ENCODE data around the gene DNAJC3.
"Not testable (repeated sequence)": the region's sequence is repeated elsewhere in the genome, so short reads cannot be mapped to it uniquely, and the experiment has no call there.

DNAJC3 gene

DNA sequence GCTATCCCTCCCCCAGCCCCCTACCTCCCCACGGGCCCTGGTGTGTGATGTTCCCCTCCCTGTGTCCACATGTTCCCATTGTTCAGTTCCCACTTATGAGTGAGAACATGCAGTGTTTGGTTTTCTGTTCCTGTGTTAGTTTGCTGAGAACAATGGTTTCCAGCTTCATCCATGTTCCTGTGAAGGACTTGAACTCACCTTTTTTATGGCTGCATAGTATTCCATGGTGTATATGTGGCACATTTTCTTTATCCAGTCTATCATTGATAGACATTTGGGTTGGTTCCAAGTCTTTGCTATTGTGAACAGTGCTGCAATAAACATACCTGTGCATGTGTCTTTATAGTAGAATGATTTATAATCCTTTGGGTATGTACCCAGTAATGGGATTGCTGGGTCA lies 105.0 kb downstream of the DNAJC3 start:
- not testable (repeated sequence) for DNase-seq (ENCODE audit: low spot score)

DNA sequence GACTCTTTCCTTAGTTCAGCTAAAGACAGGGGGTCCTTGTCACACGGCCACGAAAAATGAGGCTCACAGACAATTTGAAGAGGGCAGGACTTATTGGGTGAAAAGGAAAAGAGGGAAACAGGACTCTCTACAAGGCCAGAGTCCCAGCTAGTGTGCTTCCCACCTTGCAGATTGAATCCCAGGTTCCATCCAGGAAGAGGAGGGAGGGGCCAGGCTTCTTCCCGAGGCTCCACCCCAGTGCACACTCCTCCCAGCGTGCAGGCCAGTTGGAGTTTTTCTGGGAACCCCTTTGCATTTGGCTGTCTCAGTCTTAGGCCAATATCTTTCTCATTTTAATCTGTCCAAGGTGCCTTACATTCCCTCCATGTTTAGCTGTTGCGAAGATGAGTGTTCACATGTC lies 106.8 kb downstream of the DNAJC3 start:
- no peak for DNase-seq (ENCODE audit: low spot score)

DNA sequence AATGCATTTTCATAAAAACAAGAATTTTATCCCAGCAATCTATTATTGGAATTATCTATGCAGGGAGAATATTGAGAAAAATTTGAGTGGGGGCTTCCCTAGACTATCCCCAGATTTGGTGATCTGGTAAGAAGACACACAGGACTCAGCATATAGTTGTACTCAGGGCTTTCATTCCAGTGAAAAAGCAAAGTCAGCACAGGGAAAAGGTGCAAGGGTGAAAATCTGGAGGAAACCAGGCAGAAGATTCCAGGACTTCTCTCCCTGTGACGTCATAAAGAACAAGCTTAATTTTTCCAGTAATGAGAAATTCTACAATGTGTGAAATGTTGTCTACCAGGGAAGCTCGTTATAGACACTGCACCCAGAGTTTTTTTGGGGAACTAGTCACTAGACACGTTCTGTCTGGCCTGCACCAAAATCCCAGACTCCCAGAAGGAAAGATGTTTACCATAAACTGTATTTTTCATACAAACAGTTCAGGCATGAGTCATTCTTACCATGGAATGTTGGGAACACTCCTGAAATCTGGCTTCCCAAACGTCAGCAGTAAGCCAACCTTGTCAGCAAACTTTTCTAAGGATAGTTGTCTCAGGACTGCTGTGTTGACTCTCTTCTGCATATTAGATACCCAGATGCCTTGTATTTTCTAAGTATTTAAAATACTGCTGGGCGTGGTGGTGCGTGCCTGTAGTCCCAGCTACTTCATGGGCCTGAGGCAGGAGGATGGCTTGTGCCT lies 107.4 kb downstream of the DNAJC3 start:
- peak; percentile 75 for DNase-seq (ENCODE audit: low spot score)

DNA sequence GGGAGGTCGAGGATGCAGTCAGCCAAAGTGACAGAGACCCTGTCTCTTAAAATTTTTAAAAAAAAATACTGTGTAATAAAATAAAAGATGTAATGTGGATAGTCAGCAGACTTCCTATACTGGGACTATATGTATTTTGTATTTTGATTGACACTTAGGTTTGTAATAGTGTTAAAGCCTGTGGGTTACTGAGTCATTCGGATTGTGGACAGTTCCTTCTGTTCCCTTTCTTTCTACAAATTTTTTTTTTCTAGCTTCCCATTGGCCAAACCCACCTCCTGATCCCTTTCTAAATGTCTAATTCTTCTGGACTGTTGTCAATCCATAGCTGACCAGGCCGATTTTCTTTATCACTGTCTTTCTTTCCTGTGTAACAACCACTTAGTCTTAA lies 108.0 kb downstream of the DNAJC3 start:
- DNase-seq (ENCODE audit: low spot score): peak; percentile 17

DNA sequence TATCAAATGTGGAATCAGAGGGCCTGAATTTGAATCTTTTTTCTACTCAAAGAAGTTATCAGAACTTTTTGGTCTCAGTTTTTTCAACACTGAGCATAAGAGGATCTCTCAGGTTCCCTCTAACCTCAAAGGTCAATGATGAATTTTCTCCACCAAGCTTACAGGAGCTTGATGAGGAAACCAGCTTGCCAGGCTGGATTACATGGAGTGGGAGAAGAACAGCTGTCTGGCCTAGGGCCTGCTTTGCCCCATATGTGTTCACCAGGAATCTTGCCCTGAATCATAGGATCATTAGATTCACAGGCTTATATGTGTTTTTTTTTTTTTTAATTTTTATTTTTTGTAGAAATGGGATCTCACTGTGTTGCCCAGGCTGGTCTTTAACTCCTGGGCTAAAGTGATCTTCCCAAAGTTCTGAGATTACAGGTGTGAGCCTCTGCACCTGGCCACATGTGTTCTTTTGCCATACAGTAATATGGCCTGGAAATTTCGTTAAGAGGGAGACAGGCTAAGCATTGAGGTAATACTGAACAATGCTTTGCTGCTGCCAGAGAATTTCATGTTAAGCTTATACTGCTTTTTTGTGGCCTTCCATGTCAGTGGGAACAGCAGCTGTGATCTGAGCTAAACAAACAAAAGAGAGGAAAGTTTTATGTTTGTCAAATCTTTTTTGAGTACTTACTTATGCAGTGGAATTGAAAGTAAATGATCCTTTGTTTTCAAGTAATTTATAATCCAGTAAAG lies 110.6 kb downstream of the DNAJC3 start:
- DNase-seq (ENCODE audit: low spot score): no peak

DNA sequence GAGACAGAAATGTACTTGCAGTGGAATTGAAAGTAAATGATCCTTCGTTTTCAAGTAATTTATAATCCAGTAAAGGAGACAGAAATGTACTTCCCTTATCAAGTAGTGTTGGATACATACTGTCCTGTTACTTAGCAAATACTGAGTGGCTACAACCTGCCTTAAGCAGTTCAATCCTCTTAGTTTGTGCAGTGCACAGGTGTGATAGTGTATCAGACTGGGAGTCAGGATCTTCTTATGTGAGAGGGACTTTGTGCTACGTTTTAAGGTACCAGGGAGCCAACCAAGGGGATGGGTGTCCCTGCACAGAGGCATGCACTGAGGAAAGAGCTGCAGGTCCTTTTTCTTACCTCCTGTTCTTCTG lies 111.1 kb downstream of the DNAJC3 start:
- DNase-seq (ENCODE audit: low spot score): no peak

DNA sequence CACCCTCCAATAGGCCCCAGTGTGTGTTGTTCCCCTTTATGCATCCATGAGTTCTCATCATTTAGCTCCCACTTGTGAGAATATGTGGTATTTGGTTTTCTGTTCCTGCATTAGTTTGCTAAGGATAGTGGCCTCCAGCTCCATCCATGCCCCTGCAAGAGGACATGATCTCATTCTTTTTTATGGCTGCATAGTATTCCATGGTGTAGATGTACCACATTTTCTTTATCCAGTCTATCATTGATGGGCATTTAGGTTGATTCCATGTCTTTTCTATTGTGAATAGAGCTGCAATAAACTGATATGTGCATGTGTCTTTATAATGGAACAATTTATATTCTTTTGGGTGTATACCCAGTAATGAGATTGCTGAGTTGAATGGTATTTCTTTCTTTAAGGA lies 112.4 kb downstream of the DNAJC3 start:
- DNase-seq (ENCODE audit: low spot score): not testable (repeated sequence)

DNA sequence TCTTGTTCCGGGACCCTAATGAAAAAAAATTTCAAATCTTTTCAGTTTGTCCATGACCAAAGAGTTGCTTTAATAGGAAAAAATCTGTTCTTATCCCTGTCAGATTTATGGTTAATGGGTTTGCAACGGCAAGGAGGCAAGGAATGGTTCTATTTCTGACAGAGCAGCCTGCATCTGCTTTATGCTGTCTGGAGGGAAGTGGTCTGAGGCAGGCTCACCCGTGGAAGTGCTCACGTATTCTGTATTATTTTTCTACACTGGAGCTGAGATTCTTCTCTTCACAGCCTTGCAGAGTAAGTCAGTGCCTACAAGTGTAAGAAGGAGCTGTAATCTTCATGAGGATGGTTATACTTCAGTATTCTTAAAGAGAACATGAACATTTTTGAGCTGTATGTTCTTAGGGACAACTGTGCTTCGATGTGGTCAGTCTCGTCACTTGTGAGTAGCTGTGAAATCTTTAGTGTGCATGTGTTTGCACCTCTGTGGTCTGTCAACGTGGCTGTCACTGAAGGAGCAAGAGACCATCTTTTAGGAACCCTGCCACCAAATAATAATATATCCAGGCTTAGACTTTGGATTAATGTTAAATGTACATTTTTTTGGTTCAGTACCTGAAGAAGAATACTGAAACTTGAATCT lies 114.3 kb downstream of the DNAJC3 start:
- DNase-seq (ENCODE audit: low spot score): no peak

DNA sequence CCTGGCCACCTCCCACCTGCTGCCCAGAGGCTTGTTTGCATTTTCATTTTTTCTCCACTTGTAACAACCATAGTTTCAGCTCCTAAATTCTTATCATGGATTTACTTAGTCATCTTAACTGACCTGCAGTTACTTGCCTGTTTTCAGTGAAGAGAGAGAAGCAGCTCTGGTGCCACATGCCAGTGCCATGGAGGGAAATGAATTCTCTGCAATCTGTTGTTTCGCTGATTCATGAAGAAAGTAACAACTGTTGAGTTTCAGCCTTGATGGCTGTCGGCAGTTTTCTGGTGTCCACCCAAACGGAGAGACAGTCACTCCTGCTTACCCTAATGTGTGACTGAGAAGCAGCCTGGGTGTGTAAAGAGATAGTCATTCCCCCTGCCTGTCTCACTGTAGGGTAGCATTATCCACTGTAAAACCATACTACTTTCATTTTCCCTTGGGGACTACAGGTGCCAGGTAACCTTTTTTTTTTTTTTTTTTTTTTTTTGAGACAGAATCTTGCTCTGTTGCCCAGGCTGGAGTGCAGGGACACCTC lies 116.1 kb downstream of the DNAJC3 start:
- DNase-seq (ENCODE audit: low spot score): no peak

DNA sequence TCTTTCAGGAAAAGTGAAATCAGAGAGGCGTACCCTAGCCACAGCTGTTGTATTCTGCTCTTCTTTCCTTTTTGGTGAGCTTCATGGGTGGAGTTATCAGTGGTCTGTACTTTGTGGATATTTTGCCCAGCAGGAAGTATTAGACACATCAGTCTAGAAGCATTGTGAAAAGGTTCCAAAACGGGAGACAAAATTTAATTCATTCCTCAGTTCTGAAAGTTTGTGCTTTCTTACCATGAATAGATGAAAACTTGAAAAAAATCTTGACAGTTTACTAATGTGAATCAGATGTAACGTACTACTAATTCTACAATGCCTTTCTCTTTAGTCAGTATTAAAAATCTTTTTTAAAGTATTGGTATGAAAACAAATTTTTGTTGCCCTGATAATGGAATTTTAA lies 116.8 kb downstream of the DNAJC3 start:
- no peak for DNase-seq (ENCODE audit: low spot score)

DNA sequence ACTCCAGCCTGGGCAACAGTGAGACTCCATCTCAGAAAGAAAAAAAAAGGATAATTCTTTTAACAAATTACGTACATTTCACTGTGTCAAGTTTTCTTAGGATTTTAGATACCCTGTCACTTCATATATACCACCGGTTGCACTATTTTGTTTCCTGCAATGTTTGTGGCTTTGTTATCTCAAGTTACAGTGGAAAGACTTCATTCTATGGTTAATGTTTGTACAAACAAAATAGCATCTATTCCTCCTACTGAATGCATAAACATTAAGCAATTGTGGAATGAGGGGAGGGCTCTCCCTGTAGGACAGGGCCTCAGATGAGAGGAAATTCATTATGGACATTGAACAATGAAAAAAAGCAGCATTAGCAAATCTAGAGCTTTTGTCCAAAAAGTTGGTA lies 120.1 kb downstream of the DNAJC3 start:
- DNase-seq (ENCODE audit: low spot score): no peak

DNA sequence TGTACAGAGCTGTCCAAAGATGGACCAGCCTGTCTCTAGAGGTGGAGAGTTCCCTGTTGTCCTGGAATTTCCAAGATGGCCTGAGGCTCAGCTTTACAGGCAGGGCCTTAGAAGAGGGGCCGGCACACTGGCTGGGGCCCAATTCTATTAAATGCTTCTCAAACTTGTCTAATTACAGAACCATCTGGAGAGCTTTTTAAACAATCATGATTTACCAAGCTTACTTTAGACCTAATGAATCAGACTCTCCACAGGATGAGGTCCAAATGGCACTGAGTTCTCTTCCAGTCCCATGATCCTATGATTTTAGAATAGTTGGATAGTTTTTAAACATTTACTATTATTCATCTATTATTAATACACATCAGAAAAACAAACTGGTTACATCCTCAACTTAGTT lies 123.5 kb downstream of the DNAJC3 start:
- no peak for DNase-seq (ENCODE audit: low spot score)

DNA sequence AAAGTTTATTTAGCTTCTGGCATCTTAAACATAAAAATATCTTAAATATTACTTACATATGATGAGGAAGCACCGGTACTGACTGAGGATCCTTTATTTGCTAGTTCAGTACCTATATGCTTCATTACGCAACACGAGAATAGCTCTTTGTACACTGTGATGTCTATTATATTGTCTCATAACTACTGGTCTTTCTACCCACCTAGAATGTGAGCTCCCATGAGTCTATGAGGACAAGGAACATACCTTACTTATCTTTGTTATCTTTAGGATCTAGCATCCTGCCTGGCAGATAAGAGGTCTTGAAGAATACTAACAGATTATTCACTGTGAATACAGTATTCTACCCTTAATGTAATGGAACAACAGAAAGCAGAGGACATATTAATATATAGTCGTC lies 124.9 kb downstream of the DNAJC3 start:
- no peak for DNase-seq (ENCODE audit: low spot score)

DNA sequence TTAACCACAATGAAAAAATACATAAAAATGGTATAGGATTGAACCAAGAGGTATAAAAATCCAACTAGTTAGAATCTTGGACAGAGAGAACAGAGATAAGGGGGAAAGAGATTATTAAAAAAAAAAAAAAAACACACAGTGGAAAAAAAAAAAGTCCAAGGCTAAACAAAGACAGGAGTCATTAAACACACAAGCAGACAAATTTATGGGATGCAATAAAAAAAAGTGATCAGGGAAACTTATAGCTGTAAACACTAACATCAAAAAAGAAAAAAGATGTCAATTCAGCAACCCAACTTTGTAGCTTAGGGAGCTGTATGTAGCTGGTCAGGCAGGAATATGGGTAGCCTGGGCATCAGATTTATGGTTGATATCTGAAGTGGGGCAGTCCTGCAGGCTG lies 129.0 kb downstream of the DNAJC3 start:
- no peak for DNase-seq (ENCODE audit: low spot score)

DNA sequence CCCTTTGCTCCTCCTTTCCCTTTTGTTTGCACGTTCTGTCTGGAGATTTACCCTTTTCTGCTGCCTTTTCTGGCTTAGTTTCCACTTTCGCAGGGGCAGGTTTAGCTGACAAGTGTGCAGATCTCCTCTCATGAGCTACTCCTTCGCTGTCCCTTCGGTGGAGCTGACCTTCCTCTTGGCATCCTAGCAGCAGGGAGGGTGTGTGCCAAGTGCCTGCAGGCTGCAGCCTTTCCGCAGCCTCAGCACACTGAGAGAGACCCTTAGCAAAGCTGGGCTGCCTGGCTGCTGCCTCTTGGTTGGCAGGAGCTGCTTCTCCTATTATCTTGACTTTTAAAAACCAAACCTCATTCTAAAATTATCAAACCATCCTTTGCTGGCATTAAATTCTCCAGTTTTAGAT lies 132.5 kb downstream of the DNAJC3 start:
- no peak for DNase-seq (ENCODE audit: low spot score)

DNA sequence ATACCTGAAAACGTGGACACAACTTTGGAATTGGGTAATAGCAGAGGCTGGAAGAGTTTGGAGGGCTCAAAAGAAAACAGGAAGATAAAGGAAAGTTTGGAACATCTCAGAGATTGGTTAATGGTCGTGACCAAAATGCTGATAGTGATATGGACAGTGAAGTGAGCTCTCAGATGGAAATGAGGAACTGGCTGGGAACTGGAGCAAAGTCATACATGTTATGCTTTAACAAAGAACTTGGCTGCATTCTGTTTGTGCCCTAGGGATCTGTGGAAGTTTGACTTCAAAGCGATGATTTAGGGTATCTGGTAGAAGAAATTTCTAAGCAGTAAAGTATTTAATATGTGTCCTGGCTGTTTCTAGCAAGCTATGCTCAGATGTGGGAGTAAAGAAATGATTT lies 136.2 kb downstream of the DNAJC3 start:
- no peak for DNase-seq (ENCODE audit: low spot score)

DNA sequence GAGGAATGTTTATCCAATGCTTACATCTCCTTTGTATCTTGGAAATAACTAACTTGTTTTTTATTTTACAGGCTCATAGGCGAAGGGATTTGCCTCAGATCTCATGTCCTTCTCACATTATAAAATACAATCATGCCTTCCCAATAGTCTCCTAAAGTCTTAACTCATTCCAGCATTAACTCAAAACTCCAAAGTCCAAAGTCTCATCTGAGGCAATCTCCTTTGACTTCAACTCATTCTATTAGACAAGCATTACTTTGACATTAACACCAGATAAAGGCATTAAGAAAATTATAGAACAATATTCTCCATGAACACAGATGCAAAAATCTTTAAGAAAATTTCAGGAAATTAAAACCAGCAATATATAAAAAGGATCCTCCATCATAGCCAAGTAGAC lies 137.6 kb downstream of the DNAJC3 start:
- no peak for DNase-seq (ENCODE audit: low spot score)

DNA sequence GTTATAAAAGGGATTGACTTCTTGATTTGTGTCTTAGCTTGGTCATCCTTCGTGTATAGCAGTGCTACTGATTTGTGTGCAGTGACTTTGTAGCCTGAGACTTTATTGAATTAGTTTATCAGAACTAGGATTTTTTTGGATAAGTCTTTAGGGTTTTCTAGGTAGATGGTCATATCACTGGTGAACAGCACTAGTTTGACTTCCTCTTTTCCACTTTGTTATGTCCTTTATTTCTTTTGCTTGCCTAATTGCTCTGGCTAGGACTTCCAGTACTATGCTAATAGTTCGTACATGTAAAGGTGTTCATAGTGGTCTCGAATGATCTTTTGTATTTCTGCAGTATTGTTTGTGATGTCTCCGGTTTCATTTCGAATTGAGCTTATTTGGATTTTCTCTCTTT lies 145.4 kb downstream of the DNAJC3 start:
- no peak for DNase-seq (ENCODE audit: low spot score)

DNA sequence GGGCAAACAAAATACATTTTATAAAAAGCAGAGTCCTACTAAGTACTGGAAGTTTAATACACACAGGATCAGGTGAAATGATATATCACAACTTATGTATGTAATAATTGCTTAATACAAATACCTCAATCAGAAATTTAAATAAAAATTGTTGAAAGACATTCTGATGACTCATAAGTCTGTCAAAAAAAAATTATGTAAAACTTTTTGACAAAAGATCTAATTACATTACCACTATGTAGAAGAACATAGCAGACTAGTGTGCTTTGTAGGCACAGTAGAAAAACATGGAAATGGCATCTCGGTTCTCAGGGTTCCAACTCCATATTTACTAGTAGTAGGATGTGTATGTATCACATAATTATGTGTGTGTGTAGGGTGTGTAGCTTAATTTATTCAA lies 156.2 kb downstream of the DNAJC3 start:
- DNase-seq (ENCODE audit: low spot score): no peak

DNA sequence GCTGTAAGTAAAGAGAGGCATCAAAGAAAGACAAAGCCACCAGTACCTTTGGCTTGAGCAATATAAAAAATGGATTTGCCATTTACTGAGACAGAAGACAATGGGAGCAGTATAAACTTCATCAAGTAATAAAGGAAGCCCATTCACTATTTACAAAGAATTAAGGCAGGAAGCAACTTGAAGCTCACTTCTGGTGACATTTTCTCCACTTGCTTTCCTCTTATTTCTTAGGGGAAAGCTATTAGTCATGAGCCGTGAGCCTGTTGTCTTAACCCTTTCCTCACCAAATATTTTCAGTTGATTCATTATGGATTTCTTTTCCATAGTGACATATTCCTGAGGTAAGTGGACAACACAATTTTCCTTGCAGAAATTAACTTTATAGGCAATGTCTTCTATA lies 156.8 kb downstream of the DNAJC3 start:
- no peak for DNase-seq (ENCODE audit: low spot score)

DNA sequence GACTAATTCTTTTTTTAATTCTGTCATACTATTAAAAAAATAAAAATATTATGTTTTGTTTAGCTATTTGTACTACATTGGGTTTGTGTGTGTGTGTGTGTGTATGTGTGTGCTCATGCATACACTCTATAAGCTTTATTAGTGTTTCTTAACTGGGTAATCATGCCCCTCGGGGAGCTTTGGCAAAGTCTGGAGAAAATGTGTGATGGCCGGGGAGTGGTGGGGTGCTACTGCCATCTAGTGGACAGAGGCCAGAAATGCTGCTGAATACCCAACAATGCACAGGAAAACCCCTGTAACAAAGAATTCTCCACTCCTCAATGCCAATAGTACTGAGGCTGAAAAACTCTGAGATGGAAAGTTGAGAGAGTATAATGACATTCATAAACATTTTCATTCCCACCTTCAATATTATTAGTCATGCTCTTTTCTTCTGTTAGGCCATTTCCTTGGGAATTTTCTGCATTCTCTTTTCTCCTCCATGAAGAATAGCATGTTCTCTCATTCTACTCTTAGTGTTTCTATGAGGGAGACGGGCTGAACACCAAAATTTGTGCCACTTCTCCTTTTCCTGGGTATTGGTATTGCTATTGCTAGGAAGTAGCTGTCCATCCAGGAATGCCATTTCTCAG lies 157.3 kb downstream of the DNAJC3 start:
- peak; percentile 79 for DNase-seq (ENCODE audit: low spot score)

DNA sequence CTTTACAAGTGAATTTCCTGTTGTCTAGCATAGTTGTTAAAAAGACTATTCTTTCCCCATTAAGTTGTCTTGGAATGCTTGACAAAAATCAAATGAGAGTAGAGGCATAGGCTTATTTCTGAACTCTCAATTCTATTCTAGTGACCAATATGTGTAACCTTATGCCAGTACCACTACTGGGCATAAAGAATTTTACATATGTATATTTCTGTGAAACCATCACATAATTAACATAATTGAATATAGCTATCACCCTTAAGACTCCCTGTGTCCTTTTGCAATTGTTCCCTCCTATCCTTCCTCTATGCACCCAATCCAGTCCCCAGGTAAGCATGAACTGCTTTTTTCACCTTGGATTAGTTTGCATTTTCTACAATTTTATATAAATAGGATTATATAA lies 165.0 kb downstream of the DNAJC3 start:
- no peak for DNase-seq (ENCODE audit: low spot score)

DNA sequence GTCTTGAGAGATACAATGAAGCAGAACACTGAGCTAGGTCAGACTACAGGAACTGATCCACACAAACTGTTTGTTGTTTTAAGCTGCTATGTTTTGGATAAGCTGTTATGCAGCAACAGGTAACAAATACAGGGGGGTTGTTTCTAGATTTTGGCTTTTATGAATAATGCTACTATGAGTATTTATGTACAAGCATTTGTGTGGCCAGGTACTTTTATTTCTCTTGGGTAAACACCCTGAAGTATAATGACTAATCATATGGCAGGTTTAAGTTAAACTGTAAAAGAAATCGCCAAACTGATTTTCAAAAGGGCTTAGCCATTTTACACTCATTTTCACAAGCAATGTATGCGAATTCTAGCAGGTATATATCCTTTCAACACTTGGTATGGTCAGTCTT lies 166.0 kb downstream of the DNAJC3 start:
- no peak for DNase-seq (ENCODE audit: low spot score)

Data from AG08395 (cell line).